HEK293T (cell line): ENCODE data around the gene CMYA5.

Experiments used
- CTCF ChIA-PET: fragments of 350-600 bp; formaldehyde crosslinking; extraction: SDS; loops from one replicate; lab custom pipeline; 2021; ENCODE audit warnings: antibody characterized with exemption, inconsistent platforms; lab: Yijun Ruan, JAX
- POLR2A ChIA-PET: fragments of 350-600 bp; formaldehyde crosslinking; extraction: SDS; loops from one replicate; lab custom pipeline; 2020; ENCODE audit warnings: antibody characterized with exemption, inconsistent platforms; lab: Yijun Ruan, JAX
- DNase-seq: peaks from one replicate; pipeline ENCODE4 v3.0.0; 2012; ENCODE audit warnings: mixed read lengths; ENCODE audit errors: extremely low spot score
- ARNT ChIP-seq: fragments of 450-650 bp; IDR thresholded peaks from 2 replicates; pipeline ENCODE4 v1.6.1; 2017; ENCODE audit warnings: mild to moderate bottlenecking
- BHLHE40 ChIP-seq: fragments of 450-650 bp; IDR thresholded peaks from 2 replicates; pipeline ENCODE4 v1.6.1; 2016; ENCODE audit warnings: mild to moderate bottlenecking, moderate library complexity, borderline replicate concordance
- CTBP1 ChIP-seq: fragments of 450-650 bp; IDR thresholded peaks from 2 replicates; pipeline ENCODE4 v1.6.1; 2016; ENCODE audit warnings: borderline replicate concordance
- ELF4 ChIP-seq: fragments of 450-650 bp; IDR thresholded peaks from 2 replicates; pipeline ENCODE4 v1.6.1; 2017; ENCODE audit warnings: antibody characterized with exemption
- FOXA1 ChIP-seq: fragments of 450-650 bp; IDR thresholded peaks from 2 replicates; pipeline ENCODE4 v1.6.1; 2016; ENCODE audit warnings: mild to moderate bottlenecking
- FOXK2 ChIP-seq: fragments of 450-650 bp; IDR thresholded peaks from 2 replicates; pipeline ENCODE4 v1.6.1; 2016; ENCODE audit warnings: mild to moderate bottlenecking
- FOXM1 ChIP-seq: fragments of 450-650 bp; IDR thresholded peaks from 2 replicates; pipeline ENCODE4 v1.6.1; 2017; ENCODE audit warnings: mild to moderate bottlenecking, borderline replicate concordance
- HDGF ChIP-seq: fragments of 450-650 bp; IDR thresholded peaks from 2 replicates; pipeline ENCODE4 v1.6.1; 2017; ENCODE audit warnings: antibody characterized with exemption, borderline replicate concordance
- L3MBTL2 ChIP-seq: fragments of 450-650 bp; conservative IDR thresholded peaks from 2 replicates; pipeline ENCODE4 v1.6.1; 2016; ENCODE audit warnings: mild to moderate bottlenecking
- LEF1 ChIP-seq: fragments of 450-650 bp; IDR thresholded peaks from 2 replicates; pipeline ENCODE4 v1.6.1; 2017; ENCODE audit warnings: mild to moderate bottlenecking, borderline replicate concordance
- NFRKB ChIP-seq: fragments of 450-650 bp; IDR thresholded peaks from 2 replicates; pipeline ENCODE4 v1.6.1; 2016; ENCODE audit warnings: mild to moderate bottlenecking, moderate library complexity
- PKNOX1 ChIP-seq: fragments of 450-650 bp; IDR thresholded peaks from 2 replicates; pipeline ENCODE4 v1.6.1; 2016
- SP1 ChIP-seq: fragments of 450-650 bp; IDR thresholded peaks from 2 replicates; pipeline ENCODE4 v1.6.1; 2017
- SUZ12 ChIP-seq: fragments of 450-650 bp; IDR thresholded peaks from 2 replicates; pipeline ENCODE4 v1.6.1; 2016; ENCODE audit warnings: mild to moderate bottlenecking
- TARDBP ChIP-seq: fragments of 450-650 bp; IDR thresholded peaks from 2 replicates; pipeline ENCODE4 v1.6.1; 2016
- ZNF384 ChIP-seq: fragments of 450-650 bp; IDR thresholded peaks from 2 replicates; pipeline ENCODE4 v1.6.1; 2016

Gene CMYA5

GRCh38 chr5:79689541-79690466 lies at the start of gene CMYA5:
CMYA5 (plus strand) TSS chr5:79689836; CDS start chr5:79689908, 72 bp downstream.
- ChIA-PET CTCF (no interaction called here), POLR2A (no interaction called here)
- DNase-seq, result no peak
- TF ChIP-seq TARDBP (no peak), FOXK2 (no peak), HDGF (no peak), FOXA1 (no peak), BHLHE40 (no peak)

DNA sequence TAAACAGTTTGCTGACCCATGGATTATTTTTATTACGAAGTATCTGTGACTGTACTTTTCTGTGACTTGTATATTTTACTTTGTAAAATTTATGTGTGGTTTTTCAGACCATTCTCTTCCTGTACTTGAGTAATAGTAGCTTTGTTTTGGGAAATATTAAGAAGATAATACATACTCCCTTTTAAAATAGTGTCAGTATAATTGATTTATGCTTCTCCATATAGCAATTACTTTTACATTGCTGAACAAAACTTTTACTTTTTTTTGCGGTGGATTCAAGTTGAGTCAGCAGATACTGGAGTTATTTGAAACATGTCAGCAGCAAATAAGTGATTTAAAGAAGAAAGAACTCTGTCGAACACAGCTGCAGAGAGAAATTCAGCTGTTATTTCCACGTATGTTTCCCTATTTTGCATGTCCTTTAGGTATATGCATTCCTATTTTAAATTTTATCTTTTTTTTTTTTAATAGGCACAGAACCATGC lies 49.0 kb upstream of the CMYA5 start:
- DNase-seq, result no peak
- no peak for TF ChIP-seq ZNF384
- TF ChIP-seq FOXK2, result no peak
- no peak for TF ChIP-seq BHLHE40
- TF ChIP-seq FOXA1, result no peak
- TF ChIP-seq TARDBP, result no peak
- TF ChIP-seq FOXM1, result no peak
- TF ChIP-seq NFRKB, result no peak
- TF ChIP-seq CTBP1, result no peak
- ChIA-PET POLR2A (no interaction called here), CTCF (no interaction called here)

GRCh38 chr5:79641414-79641813 lies 48.2 kb upstream of the CMYA5 start:
- CTCF ChIA-PET, result no interaction called here

GRCh38 chr5:79642210-79642609 lies 47.4 kb upstream of the CMYA5 start:
- TF ChIP-seq ZNF384 (no peak), CTBP1 (no peak), TARDBP (no peak), ELF4 (no peak), FOXM1 (no peak), ARNT (no peak), L3MBTL2 (no peak), FOXA1 (no peak), PKNOX1 (no peak), NFRKB (no peak), SP1 (no peak), BHLHE40 (no peak), SUZ12 (no peak), LEF1 (no peak), FOXK2 (no peak), HDGF (no peak)
- DNase-seq, result no peak
- ChIA-PET CTCF (no interaction called here), POLR2A (interaction anchor here (0.6 kb wide), 1 partner anchor 18 kb away, joined by 3 read pairs; no protein-coding TSS in a partner anchor)

More at GRCh38 chr5:79641414-79641813, 48.2 kb upstream of the CMYA5 start:
- POLR2A ChIA-PET, result no interaction called here
- no peak for DNase-seq
- TF ChIP-seq SP1 (no peak), L3MBTL2 (no peak), ZNF384 (no peak), ELF4 (no peak), NFRKB (no peak), HDGF (no peak), FOXK2 (no peak), FOXM1 (no peak), BHLHE40 (no peak)

- no peak for TF ChIP-seq FOXA1
- no peak for TF ChIP-seq NFRKB
- no peak for TF ChIP-seq HDGF
- no peak for TF ChIP-seq LEF1
- TF ChIP-seq FOXM1, result no peak
- TF ChIP-seq ELF4, result no peak
- no peak for TF ChIP-seq SUZ12
- TF ChIP-seq SP1, result no peak
- TF ChIP-seq L3MBTL2, result no peak
- TF ChIP-seq ARNT, result no peak
- CTCF ChIA-PET, result no interaction called here
- POLR2A ChIA-PET, result no interaction called here
- no peak for DNase-seq
Measured at GRCh38 chr5:79653843-79654242, 35.8 kb upstream of the CMYA5 start.

DNA sequence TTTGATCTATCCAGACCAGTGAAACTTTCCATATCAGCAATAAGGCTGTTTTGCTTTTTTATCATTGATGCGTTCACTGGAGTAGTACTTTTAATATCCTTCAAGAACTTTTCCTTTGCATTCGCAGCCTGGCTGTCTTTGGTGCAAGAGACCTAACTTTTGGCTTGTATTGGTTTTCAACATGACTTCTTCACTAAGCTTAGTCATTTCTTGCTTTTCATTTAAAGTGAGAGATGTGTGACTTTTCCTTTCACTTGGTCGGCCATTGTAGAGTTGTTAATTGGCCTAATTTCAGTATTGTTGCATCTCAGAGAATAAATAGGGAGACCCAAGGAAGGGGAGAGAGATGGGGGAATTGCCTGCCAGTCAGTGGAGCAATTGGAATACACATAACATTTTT lies 26.4 kb upstream of the CMYA5 start:
- POLR2A ChIA-PET, result no interaction called here

More for the DNA sequence above, 26.4 kb upstream of the CMYA5 start:
- DNase-seq, result no peak
- CTCF ChIA-PET, result no interaction called here
- TF ChIP-seq NFRKB, result no peak
- TF ChIP-seq SP1, result no peak
- TF ChIP-seq SUZ12, result no peak
- no peak for TF ChIP-seq ZNF384
- no peak for TF ChIP-seq ARNT
- no peak for TF ChIP-seq LEF1
- no peak for TF ChIP-seq CTBP1
- TF ChIP-seq TARDBP, result no peak
- TF ChIP-seq PKNOX1, result no peak
- no peak for TF ChIP-seq FOXM1
- TF ChIP-seq L3MBTL2, result no peak
- TF ChIP-seq HDGF, result no peak
- no peak for TF ChIP-seq ELF4
